H7 (cell line): ENCODE data around the gene SUOX. TPM values are rescaled to one million over a fixed set of nuclear protein-coding genes. Genes with fewer than 3 reads are reported as not detected.

ENCODE experiments used
- DNase-seq: peaks from one replicate; pipeline ENCODE4 v3.0.0; 2012
- H3K27me3 ChIP-seq: 2 replicates; pipeline ENCODE4 v1.6.0; 2011; ENCODE audit warnings: mild to moderate bottlenecking, low read length; ENCODE audit not compliant: control insufficient read depth, insufficient read depth
- H3K36me3 ChIP-seq: replicated peaks from 2 replicates; pipeline ENCODE4 v1.5.1; 2011; ENCODE audit warnings: low read length; ENCODE audit not compliant: control insufficient read depth, insufficient read depth
- H3K4me3 ChIP-seq: 2 replicates; pipeline ENCODE4 v1.5.1; 2011; ENCODE audit warnings: low read depth, mild to moderate bottlenecking, control low read depth, low read length, moderate library complexity; ENCODE audit not compliant: insufficient read depth
- total RNA-seq: library from RNA; depleted of rRNA; stranded (reverse); fragments of >200 nt; shearing (Covaris generic); gene quantifications from 2 replicates; pipeline ENCODE4 v1.2.3, GENCODE V29; 2014; rRNA removed

SUOX gene
- total RNA-seq, 1 experiment from 2014 or later, result 27.2 TPM

- Histone ChIP-seq H3K4me3 (no peak overlapping the region), H3K27me3 (no peaks in the 10 kb centered on the region), H3K36me3 (peaks cover 13% of the 10 kb centered on the region)
- no peak for DNase-seq
Observed at GRCh38 chr12:56046027-56046780, 49.1 kb downstream of the SUOX start.

GRCh38 chr12:56053407-56053893 lies 56.4 kb downstream of the SUOX start:
- no peak for DNase-seq
- H3K27me3 ChIP-seq, result no peaks in the 10 kb centered on the region
- no peaks in the 10 kb centered on the region for H3K36me3 ChIP-seq
- H3K4me3 ChIP-seq, result no peak overlapping the region

Other genes with a start within 250 kb of the SUOX start
- 99.1 and 119 TPM in 2 replicates for gene SARNP, start 179.6 kb upstream of the SUOX start, total RNA-seq
- gene ORMDL2, start 179.2 kb upstream of the SUOX start, total RNA-seq, result 10.6 and 18.3 TPM in 2 replicates
- gene DNAJC14, start 167.7 kb upstream of the SUOX start, total RNA-seq, result 30.1 and 35.1 TPM in 2 replicates
- 1.1 and 1.4 TPM in 2 replicates for gene MMP19, start 154.3 kb upstream of the SUOX start, total RNA-seq
- 94.2 and 97.8 TPM in 2 replicates for gene PYM1, start 69.4 kb upstream of the SUOX start, total RNA-seq
- 7.9 and 10.9 TPM in 2 replicates for gene DGKA, start 66.1 kb upstream of the SUOX start, total RNA-seq
- gene PMEL, start 31.2 kb upstream of the SUOX start, total RNA-seq, result 28.4 and 38.1 TPM in 2 replicates
- gene CDK2, start 30.4 kb upstream of the SUOX start, total RNA-seq, result 63.3 and 68.0 TPM in 2 replicates
- 52.1 and 52.4 TPM in 2 replicates for gene RAB5B, start 23.2 kb upstream of the SUOX start, total RNA-seq
- gene IKZF4, start 23.8 kb downstream of the SUOX start, total RNA-seq, result 1.5 and 3.7 TPM in 2 replicates
- gene RPS26, start 44.6 kb downstream of the SUOX start, total RNA-seq, result 830 and 1,197 TPM in 2 replicates
- gene ERBB3, start 82.9 kb downstream of the SUOX start, total RNA-seq, result 32.4 and 39.8 TPM in 2 replicates
- gene PA2G4, start 107.3 kb downstream of the SUOX start, total RNA-seq, result 273 and 282 TPM in 2 replicates
- gene RPL41, start 119.4 kb downstream of the SUOX start, total RNA-seq, result 3,839 and 4,060 TPM in 2 replicates
- gene ZC3H10, start 121.0 kb downstream of the SUOX start, total RNA-seq, result 8.2 and 11.3 TPM in 2 replicates
- gene ESYT1, start 131.0 kb downstream of the SUOX start, total RNA-seq, result 120 and 127 TPM in 2 replicates
- gene MYL6B, start 155.3 kb downstream of the SUOX start, total RNA-seq, result 118 and 129 TPM in 2 replicates
- gene MYL6, start 161.1 kb downstream of the SUOX start, total RNA-seq, result 941 and 1,248 TPM in 2 replicates
- 20.0 and 27.5 TPM in 2 replicates for gene SMARCC2, start 192.2 kb downstream of the SUOX start, total RNA-seq
- gene RNF41, start 224.6 kb downstream of the SUOX start, total RNA-seq, result 96.2 and 98.4 TPM in 2 replicates
- gene NABP2, start 227.1 kb downstream of the SUOX start, total RNA-seq, result 45.5 and 50.4 TPM in 2 replicates
- gene SLC39A5, start 232.8 kb downstream of the SUOX start, total RNA-seq, result 0.48 TPM in 1 of 2 replicates, not detected in the other